Measurements from ENCODE around the gene ASTN1.

Gene ASTN1

DNA sequence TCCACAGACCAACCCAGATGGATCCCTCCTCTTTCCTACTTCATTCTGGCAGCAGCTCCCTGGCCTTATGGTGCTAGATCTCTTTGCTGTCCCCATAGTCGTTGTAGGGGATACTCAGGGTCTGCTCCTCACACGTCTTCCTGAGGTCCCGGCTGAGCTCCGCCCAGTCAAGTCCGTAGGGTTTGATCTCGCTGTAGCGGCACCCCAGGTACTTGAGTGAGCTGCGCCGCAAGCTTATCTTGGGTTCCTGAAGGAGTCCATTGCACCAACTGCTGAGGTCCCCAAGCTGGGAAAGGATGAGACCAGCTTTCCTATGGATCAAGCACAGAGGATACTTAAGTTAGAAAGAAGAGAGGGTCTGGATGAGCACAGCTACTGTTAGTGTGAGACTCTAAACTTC is 300.3 kb downstream of the ASTN1 start:
- Histone ChIP-seq H3K36me3 (ENCODE audit: insufficient read depth, low read length) (no peaks in the 10 kb centered on the region), H3K4me2 (ENCODE audit: low read depth, low read length, poor library complexity, severe bottlenecking) (no peak overlapping the region), H3K79me2 (ENCODE audit: insufficient read depth, low read length) (no peaks in the 10 kb centered on the region), H3K9me2 (replicated peaks; ENCODE audit: low read depth, low read length) (no peaks in the 10 kb centered on the region; the same call in 1 of the 2 replicates), H4K20me1 (ENCODE audit: insufficient read depth, low read length, poor library complexity, severe bottlenecking) (no peaks in the 10 kb centered on the region), H2AFZ (ENCODE audit: low read length) (no peak overlapping the region), H3F3A (ENCODE audit: low read depth) (no peaks in the 10 kb centered on the region), H3K9ac (ENCODE audit: low read depth, low read length, poor library complexity, severe bottlenecking) (no peak overlapping the region), H3K4me1 (ENCODE audit: insufficient read depth, low read length, poor library complexity, severe bottlenecking) (no peaks in the 10 kb centered on the region), H3K27me3 (ENCODE audit: insufficient read depth, low read length, poor library complexity, severe bottlenecking) (no peaks in the 10 kb centered on the region), H3K9me3 (ENCODE audit: insufficient read depth, low read depth, low read length) (no peaks in the 10 kb centered on the region), H3K4me3 (ENCODE audit: low read length, poor library complexity, severe bottlenecking) (no peak overlapping the region)
- no peak for TF ChIP-seq EZH2phosphoT487 (IDR thresholded peaks at IDR 0.05; ENCODE audit: borderline replicate concordance)
- TF ChIP-seq CTCF (conservative IDR thresholded peaks at IDR 0.05; ENCODE audit: low read length) = no peak

DNA sequence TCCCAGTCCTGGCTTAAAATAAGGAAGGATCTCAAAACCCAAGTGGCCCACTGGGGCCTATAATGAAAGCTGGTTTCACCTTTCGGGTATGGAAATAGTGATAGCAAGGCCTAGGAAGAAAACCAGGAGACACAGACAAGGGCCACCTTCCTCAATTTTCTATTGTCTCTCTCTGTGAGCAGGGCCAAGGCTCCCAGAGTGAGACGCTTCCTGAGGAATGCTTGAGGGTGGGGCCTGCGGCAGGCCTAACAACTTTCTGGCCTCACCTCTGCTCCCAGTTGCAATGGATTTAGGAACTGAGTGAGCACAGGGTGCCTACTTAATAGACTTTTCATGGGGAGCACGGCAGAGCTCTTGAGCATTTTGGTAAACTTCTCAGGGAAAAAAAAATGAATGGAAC is 300.9 kb downstream of the ASTN1 start:
- H2AFZ ChIP-seq (ENCODE audit: low read length) = no peak overlapping the region
- H3K79me2 ChIP-seq (ENCODE audit: insufficient read depth, low read length) = no peaks in the 10 kb centered on the region
- H3K36me3 ChIP-seq (ENCODE audit: insufficient read depth, low read length) = no peaks in the 10 kb centered on the region
- H3K9me2 ChIP-seq (replicated peaks; ENCODE audit: low read depth, low read length) = no peaks in the 10 kb centered on the region; the same call in 1 of the 2 replicates
- no peaks in the 10 kb centered on the region for H3K9me3 ChIP-seq (ENCODE audit: insufficient read depth, low read depth, low read length)
- no peak overlapping the region for H3K4me2 ChIP-seq (ENCODE audit: low read depth, low read length, poor library complexity, severe bottlenecking)
- no peak overlapping the region for H3K4me3 ChIP-seq (ENCODE audit: low read length, poor library complexity, severe bottlenecking)
- H3K27me3 ChIP-seq (ENCODE audit: insufficient read depth, low read length, poor library complexity, severe bottlenecking) = no peaks in the 10 kb centered on the region
- H3K9ac ChIP-seq (ENCODE audit: low read depth, low read length, poor library complexity, severe bottlenecking) = no peak overlapping the region
- H4K20me1 ChIP-seq (ENCODE audit: insufficient read depth, low read length, poor library complexity, severe bottlenecking) = no peaks in the 10 kb centered on the region
- no peak for TF ChIP-seq CTCF (conservative IDR thresholded peaks at IDR 0.05; ENCODE audit: low read length)
- TF ChIP-seq EZH2phosphoT487 (IDR thresholded peaks at IDR 0.05; ENCODE audit: borderline replicate concordance) = no peak
- H3F3A ChIP-seq (ENCODE audit: low read depth) = no peaks in the 10 kb centered on the region
- no peaks in the 10 kb centered on the region for H3K4me1 ChIP-seq (ENCODE audit: insufficient read depth, low read length, poor library complexity, severe bottlenecking)

- Histone ChIP-seq H3K27me3 (ENCODE audit: insufficient read depth, low read length, poor library complexity, severe bottlenecking) (no peaks in the 10 kb centered on the region), H3K4me3 (ENCODE audit: low read length, poor library complexity, severe bottlenecking) (no peak overlapping the region), H3K9me3 (ENCODE audit: insufficient read depth, low read depth, low read length) (no peaks in the 10 kb centered on the region), H3K36me3 (ENCODE audit: insufficient read depth, low read length) (no peaks in the 10 kb centered on the region), H3K9ac (ENCODE audit: low read depth, low read length, poor library complexity, severe bottlenecking) (no peak overlapping the region), H3K4me1 (ENCODE audit: insufficient read depth, low read length, poor library complexity, severe bottlenecking) (no peaks in the 10 kb centered on the region), H4K20me1 (ENCODE audit: insufficient read depth, low read length, poor library complexity, severe bottlenecking) (no peaks in the 10 kb centered on the region), H2AFZ (ENCODE audit: low read length) (no peak overlapping the region), H3K4me2 (ENCODE audit: low read depth, low read length, poor library complexity, severe bottlenecking) (no peak overlapping the region), H3K79me2 (ENCODE audit: insufficient read depth, low read length) (no peaks in the 10 kb centered on the region), H3F3A (ENCODE audit: low read depth) (no peaks in the 10 kb centered on the region), H3K9me2 (replicated peaks; ENCODE audit: low read depth, low read length) (no peaks in the 10 kb centered on the region)
- TF ChIP-seq EZH2phosphoT487 (IDR thresholded peaks at IDR 0.05; ENCODE audit: borderline replicate concordance) = no peak
- no peak for TF ChIP-seq CTCF (conservative IDR thresholded peaks at IDR 0.05; ENCODE audit: low read length)
Observed at GRCh38 chr1:176858433-176858916, 306.0 kb downstream of the ASTN1 start.

Data from Loucy (cell line).